ENCODE results near the gene DLG5.
"Not testable (repeated sequence)": the region's sequence is repeated elsewhere in the genome, so short reads cannot be mapped to it uniquely, and the experiment has no call there.

Gene DLG5

GRCh38 chr10:77784856-77785255 is 141.7 kb downstream of the DLG5 start:
- no peak for DNase-seq

- no peak for DNase-seq
Observed at GRCh38 chr10:77782328-77783061, 144.1 kb downstream of the DLG5 start.

- no peak for DNase-seq
Observed at GRCh38 chr10:77781451-77782327, 144.9 kb downstream of the DLG5 start.

- DNase-seq: no peak
Observed at GRCh38 chr10:77780180-77780579, 146.4 kb downstream of the DLG5 start.

- DNase-seq: no peak
Observed at GRCh38 chr10:77776487-77776886, 150.1 kb downstream of the DLG5 start.

- no peak for DNase-seq
Observed at GRCh38 chr10:77774940-77775391, 151.6 kb downstream of the DLG5 start.

- DNase-seq: no peak
Observed at GRCh38 chr10:77773631-77774426, 152.7 kb downstream of the DLG5 start.

- DNase-seq: not testable (repeated sequence)
Observed at GRCh38 chr10:77772852-77773600, 153.5 kb downstream of the DLG5 start.

- no peak for DNase-seq
Observed at GRCh38 chr10:77771851-77772250, 154.7 kb downstream of the DLG5 start.

- DNase-seq: no peak
Observed at GRCh38 chr10:77771450-77771849, 155.1 kb downstream of the DLG5 start.

GRCh38 chr10:77770868-77771175 is 155.7 kb downstream of the DLG5 start:
- DNase-seq: no peak

GRCh38 chr10:77770081-77770867 is 156.3 kb downstream of the DLG5 start:
- DNase-seq: no peak

GRCh38 chr10:77768039-77768438 is 158.5 kb downstream of the DLG5 start:
- DNase-seq: no peak

GRCh38 chr10:77763453-77764430 is 162.8 kb downstream of the DLG5 start:
- DNase-seq: no peak

GRCh38 chr10:77758406-77758805 is 168.1 kb downstream of the DLG5 start:
- not testable (repeated sequence) for DNase-seq

- DNase-seq: peak; percentile 24
Observed at GRCh38 chr10:77756319-77757232, 170.0 kb downstream of the DLG5 start.

GRCh38 chr10:77746047-77746707 is 180.4 kb downstream of the DLG5 start:
- DNase-seq: no peak

GRCh38 chr10:77744245-77744644 is 182.3 kb downstream of the DLG5 start:
- no peak for DNase-seq

- DNase-seq: no peak
Observed at GRCh38 chr10:77742172-77742571, 184.4 kb downstream of the DLG5 start.

All from stimulated activated CD4-positive, alpha-beta T cell treated with anti-CD3 and anti-CD28 coated beads, Interleukin-15, amount 100 ng/mL, for 24 hours (primary cell).